Measurements from ENCODE around the gene NR2F1. TPM values are rescaled to one million over a fixed set of nuclear protein-coding genes. Genes with fewer than 3 reads are reported as not detected.

NR2F1 gene
- total and polyA plus RNA-seq, 2 experiments from 2014 or later: 7.3 to 19.9 TPM

- Histone ChIP-seq H3K4me3 (no peak overlapping the region), H2AFZ (no peak overlapping the region), H3K4me1 (ENCODE audit: insufficient read depth) (peaks cover 5% of the 10 kb centered on the region), H3K79me2 (no peaks in the 10 kb centered on the region), H3K9me2 (replicated peaks; ENCODE audit: insufficient read depth) (no peaks in the 10 kb centered on the region), H4K20me1 (ENCODE audit: insufficient read depth, poor library complexity, severe bottlenecking) (no peaks in the 10 kb centered on the region), H3K27ac (no peak overlapping the region), H3K27me3 (peaks cover 100% of the 10 kb centered on the region), H3K4me2 (no peak overlapping the region), H3K36me3 (replicated peaks; ENCODE audit: insufficient read depth, low read depth) (no peaks in the 10 kb centered on the region), H3K9me3 (ENCODE audit: low read depth) (no peaks in the 10 kb centered on the region)
- 16% methylated on average over 17 of the region's 17 CpGs for WGBS (ENCODE audit: low lambda C conversion rate, missing lambda C conversion rate)
- DNase-seq (ENCODE audit: low spot score): no peak
- no peak for TF ChIP-seq EZH2phosphoT487 (IDR thresholded peaks at IDR 0.05; ENCODE audit: low read depth, severe bottlenecking, unreplicated experiment)
- TF ChIP-seq EZH2 (IDR thresholded peaks at IDR 0.05; ENCODE audit: borderline replicate concordance): no peak
- no peak for TF ChIP-seq CTCF (IDR thresholded peaks at IDR 0.05; ENCODE audit: poor library complexity)
Observed at GRCh38 chr5:93599399-93600120, 16.5 kb downstream of the NR2F1 start.

GRCh38 chr5:93600409-93601070 is 17.5 kb downstream of the NR2F1 start:
- H3K9me2 ChIP-seq (replicated peaks; ENCODE audit: insufficient read depth): no peaks in the 10 kb centered on the region
- H3K9me3 ChIP-seq (ENCODE audit: low read depth): no peaks in the 10 kb centered on the region
- H3K36me3 ChIP-seq (replicated peaks; ENCODE audit: insufficient read depth, low read depth): no peaks in the 10 kb centered on the region
- H3K79me2 ChIP-seq: no peaks in the 10 kb centered on the region
- H3K4me2 ChIP-seq: no peak overlapping the region
- TF ChIP-seq EZH2phosphoT487 (IDR thresholded peaks at IDR 0.05; ENCODE audit: low read depth, severe bottlenecking, unreplicated experiment): no peak
- TF ChIP-seq CTCF (IDR thresholded peaks at IDR 0.05; ENCODE audit: poor library complexity): no peak
- TF ChIP-seq EZH2 (IDR thresholded peaks at IDR 0.05; ENCODE audit: borderline replicate concordance): peak; percentile 16
- no peak for DNase-seq (ENCODE audit: low spot score)
- H3K4me3 ChIP-seq: no peak overlapping the region
- WGBS (ENCODE audit: low lambda C conversion rate, missing lambda C conversion rate): 17% methylated on average over 8 of the region's 8 CpGs
- no peak overlapping the region for H2AFZ ChIP-seq
- no peaks in the 10 kb centered on the region for H4K20me1 ChIP-seq (ENCODE audit: insufficient read depth, poor library complexity, severe bottlenecking)
- H3K27me3 ChIP-seq: peaks cover 100% of the 10 kb centered on the region
- no peak overlapping the region for H3K27ac ChIP-seq
- peaks cover 5% of the 10 kb centered on the region for H3K4me1 ChIP-seq (ENCODE audit: insufficient read depth)

GRCh38 chr5:93601071-93601801 is 18.2 kb downstream of the NR2F1 start:
- TF ChIP-seq EZH2 (IDR thresholded peaks at IDR 0.05; ENCODE audit: borderline replicate concordance): no peak
- TF ChIP-seq CTCF (IDR thresholded peaks at IDR 0.05; ENCODE audit: poor library complexity): no peak
- TF ChIP-seq EZH2phosphoT487 (IDR thresholded peaks at IDR 0.05; ENCODE audit: low read depth, severe bottlenecking, unreplicated experiment): no peak
- Histone ChIP-seq H3K9me2 (replicated peaks; ENCODE audit: insufficient read depth) (no peaks in the 10 kb centered on the region), H3K36me3 (replicated peaks; ENCODE audit: insufficient read depth, low read depth) (no peaks in the 10 kb centered on the region), H3K4me3 (no peak overlapping the region), H3K79me2 (no peaks in the 10 kb centered on the region), H3K9me3 (ENCODE audit: low read depth) (no peaks in the 10 kb centered on the region), H3K4me2 (peak overlapping the region; percentile 57), H2AFZ (no peak overlapping the region), H3K27ac (no peak overlapping the region), H3K4me1 (ENCODE audit: insufficient read depth) (peaks cover 5% of the 10 kb centered on the region), H4K20me1 (ENCODE audit: insufficient read depth, poor library complexity, severe bottlenecking) (no peaks in the 10 kb centered on the region), H3K27me3 (peaks cover 100% of the 10 kb centered on the region)
- 18% methylated on average over 3 of the region's 3 CpGs for WGBS (ENCODE audit: low lambda C conversion rate, missing lambda C conversion rate)
- no peak for DNase-seq (ENCODE audit: low spot score)
